Measurements from ENCODE around the gene ZNF618. TPM values are rescaled to one million over a fixed set of nuclear protein-coding genes. Genes with fewer than 3 reads are reported as not detected.

Gene ZNF618
- polyA plus RNA-seq, 1 experiment: 8.7 TPM

DNA sequence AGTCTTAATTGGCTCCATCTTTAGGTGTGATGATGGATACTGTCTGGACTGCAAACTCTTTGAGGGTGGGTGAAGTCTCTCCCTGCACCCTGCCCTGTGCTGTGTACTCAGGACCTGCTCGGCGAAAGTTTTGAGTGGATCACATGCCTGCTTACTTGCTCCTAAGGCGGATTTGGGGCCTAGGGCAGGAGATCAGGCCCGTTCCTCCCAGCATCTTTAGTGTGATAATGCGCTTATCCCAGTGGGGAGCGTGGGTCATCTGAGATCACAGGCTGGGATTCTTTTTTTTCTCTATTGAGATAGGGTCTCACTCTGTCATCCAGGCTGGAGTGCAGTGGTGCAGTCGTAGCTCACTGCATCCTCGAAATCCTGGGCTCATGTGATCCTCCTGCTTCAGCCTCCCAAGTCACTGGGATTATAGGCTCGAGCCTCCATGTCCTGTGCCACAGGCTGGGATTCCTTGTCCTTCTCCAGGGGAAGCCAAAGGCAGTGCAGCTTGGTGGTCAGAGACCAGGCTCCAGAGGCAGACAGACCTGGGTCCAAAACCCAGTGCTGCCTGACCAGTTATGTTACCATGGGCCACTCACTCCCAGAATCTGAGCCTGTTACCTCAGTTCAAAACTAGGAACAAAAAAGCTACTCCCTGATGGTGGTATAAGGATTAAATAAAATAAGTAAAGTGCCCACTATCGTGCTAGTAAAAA lies 59.7 kb downstream of the ZNF618 start:
- ChIA-PET POLR2A (no interaction called here), CTCF (no interaction called here)
- no peak for DNase-seq (ENCODE audit: low read depth, low spot score)
- no peaks in the 10 kb centered on the region; the same call in 1 of the 2 replicates for H3K9me3 ChIP-seq (ENCODE audit: control insufficient read depth, insufficient read depth, low read length)
- H3K27ac ChIP-seq (ENCODE audit: low read depth, low read length): no peak overlapping the region
- no peak overlapping the region for H3K4me3 ChIP-seq (ENCODE audit: low read depth, low read length)
- TF ChIP-seq, protein P1, sequence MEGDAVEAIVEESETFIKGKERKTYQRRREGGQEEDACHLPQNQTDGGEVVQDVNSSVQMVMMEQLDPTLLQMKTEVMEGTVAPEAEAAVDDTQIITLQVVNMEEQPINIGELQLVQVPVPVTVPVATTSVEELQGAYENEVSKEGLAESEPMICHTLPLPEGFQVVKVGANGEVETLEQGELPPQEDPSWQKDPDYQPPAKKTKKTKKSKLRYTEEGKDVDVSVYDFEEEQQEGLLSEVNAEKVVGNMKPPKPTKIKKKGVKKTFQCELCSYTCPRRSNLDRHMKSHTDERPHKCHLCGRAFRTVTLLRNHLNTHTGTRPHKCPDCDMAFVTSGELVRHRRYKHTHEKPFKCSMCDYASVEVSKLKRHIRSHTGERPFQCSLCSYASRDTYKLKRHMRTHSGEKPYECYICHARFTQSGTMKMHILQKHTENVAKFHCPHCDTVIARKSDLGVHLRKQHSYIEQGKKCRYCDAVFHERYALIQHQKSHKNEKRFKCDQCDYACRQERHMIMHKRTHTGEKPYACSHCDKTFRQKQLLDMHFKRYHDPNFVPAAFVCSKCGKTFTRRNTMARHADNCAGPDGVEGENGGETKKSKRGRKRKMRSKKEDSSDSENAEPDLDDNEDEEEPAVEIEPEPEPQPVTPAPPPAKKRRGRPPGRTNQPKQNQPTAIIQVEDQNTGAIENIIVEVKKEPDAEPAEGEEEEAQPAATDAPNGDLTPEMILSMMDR (IDR thresholded peaks at IDR 0.05; ENCODE audit: low read depth, low read length): no peak
- H3K27me3 ChIP-seq (ENCODE audit: control insufficient read depth, insufficient read depth, low read length): no peaks in the 10 kb centered on the region

DNA sequence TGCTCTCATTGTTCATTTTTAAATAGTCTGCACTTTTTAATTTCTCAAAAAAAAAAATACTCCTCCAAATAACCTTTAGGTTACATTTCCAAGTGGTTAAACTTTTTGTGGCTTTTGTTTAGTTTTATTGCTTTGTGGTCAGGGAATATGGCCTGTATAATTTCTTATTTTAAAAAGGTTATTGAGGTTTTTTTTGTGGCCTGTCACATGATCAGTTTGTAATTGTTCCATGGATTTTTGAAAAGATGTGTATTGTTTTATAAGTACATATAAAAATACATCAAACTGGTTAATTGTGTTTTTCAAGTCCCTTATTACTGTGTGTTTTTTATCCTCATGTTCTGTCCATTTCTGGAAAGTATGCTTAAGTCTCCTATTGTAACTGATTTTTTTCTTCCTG lies 64.0 kb downstream of the ZNF618 start:
- no peak overlapping the region for H3K27ac ChIP-seq (ENCODE audit: low read depth, low read length)
- TF ChIP-seq, protein P1 (IDR thresholded peaks at IDR 0.05; ENCODE audit: low read depth, low read length): no peak
- POLR2A ChIA-PET: no interaction called here
- DNase-seq (ENCODE audit: low read depth, low spot score): no peak
- H3K27me3 ChIP-seq (ENCODE audit: control insufficient read depth, insufficient read depth, low read length): no peaks in the 10 kb centered on the region
- H3K4me3 ChIP-seq (ENCODE audit: low read depth, low read length): no peak overlapping the region
- H3K9me3 ChIP-seq (ENCODE audit: control insufficient read depth, insufficient read depth, low read length): no peaks in the 10 kb centered on the region
- CTCF ChIA-PET: interaction anchor here (0.6 to 3.8 kb wide), 2 partner anchors 24 to 63 kb away, joined by 3 to 17 read pairs; no protein-coding TSS in a partner anchor

GRCh38 chr9:113941056-113941455 lies 64.9 kb downstream of the ZNF618 start:
- Histone ChIP-seq H3K27ac (ENCODE audit: low read depth, low read length) (no peak overlapping the region), H3K4me3 (ENCODE audit: low read depth, low read length) (no peak overlapping the region), H3K27me3 (ENCODE audit: control insufficient read depth, insufficient read depth, low read length) (no peaks in the 10 kb centered on the region), H3K9me3 (ENCODE audit: control insufficient read depth, insufficient read depth, low read length) (no peaks in the 10 kb centered on the region)
- DNase-seq (ENCODE audit: low read depth, low spot score): no peak
- POLR2A ChIA-PET: no interaction called here
- TF ChIP-seq, protein P1 (IDR thresholded peaks at IDR 0.05; ENCODE audit: low read depth, low read length): no peak
- CTCF ChIA-PET: interaction anchor here (3.8 kb wide), 1 partner anchor 23 kb away, joined by 17 read pairs; no protein-coding TSS in a partner anchor

DNA sequence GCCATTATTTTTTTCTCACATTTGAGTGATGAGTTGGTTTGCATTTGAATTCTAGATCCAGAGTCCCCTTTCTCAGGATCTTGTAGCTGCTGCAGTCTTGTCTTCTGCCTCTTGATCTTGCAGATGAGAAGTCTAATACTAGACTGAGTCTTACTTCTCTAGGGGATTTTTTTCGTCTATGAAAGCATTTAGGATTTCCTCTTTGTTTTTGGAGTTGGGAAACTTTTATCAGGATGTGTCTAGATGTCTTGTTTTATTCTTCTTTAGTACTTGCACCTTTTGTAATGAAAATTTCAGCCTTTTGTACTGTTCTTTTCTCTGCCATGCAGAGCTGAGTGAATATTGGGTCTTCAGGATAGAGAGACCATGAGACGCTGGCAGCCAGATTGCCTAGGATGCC lies 65.4 kb downstream of the ZNF618 start:
- ChIA-PET POLR2A (no interaction called here), CTCF (interaction anchor here (3.8 kb wide), 1 partner anchor 22 kb away, joined by 17 read pairs; no protein-coding TSS in a partner anchor)
- H3K4me3 ChIP-seq (ENCODE audit: low read depth, low read length): no peak overlapping the region
- H3K27me3 ChIP-seq (ENCODE audit: control insufficient read depth, insufficient read depth, low read length): no peaks in the 10 kb centered on the region
- TF ChIP-seq, protein P1 (IDR thresholded peaks at IDR 0.05; ENCODE audit: low read depth, low read length): no peak
- H3K9me3 ChIP-seq (ENCODE audit: control insufficient read depth, insufficient read depth, low read length): no peaks in the 10 kb centered on the region
- DNase-seq (ENCODE audit: low read depth, low spot score): no peak
- no peak overlapping the region for H3K27ac ChIP-seq (ENCODE audit: low read depth, low read length)
